HCT116 (cell line): ENCODE measurements around the gene ARHGAP12. TPM values are rescaled to one million over a fixed set of nuclear protein-coding genes. Genes with fewer than 3 reads are reported as not detected.

ENCODE experiments used
- ATAC-seq: fragments of 200-7000 bp; cut with Tn5 transposase; 2 replicates; pipeline ENCODE4 v1.9.1; 2020; ENCODE audit warnings: mild to moderate bottlenecking, moderate library complexity
- BruUV-seq: library from RNA; stranded (reverse); fragments of 400-500 nt; replicated peaks from 2 replicates; lab custom pipeline; 2021; lab: Mats Ljungman, UMichigan
- CTCF ChIA-PET: fragments of 300-600 bp; sonication (Branson Sonifier 250); formaldehyde crosslinking; loops from one replicate; lab custom pipeline; 2021; ENCODE audit warnings: antibody characterized with exemption; lab: Charles Lee
- POLR2A ChIA-PET: fragments of 300-600, 350-600 bp; sonication (Branson Sonifier 250); formaldehyde crosslinking; loops from one replicate; lab custom pipeline; 2021; ENCODE audit warnings: antibody characterized with exemption; lab: Charles Lee
- RAD21 ChIA-PET, 2 experiments: fragments of 300-600 bp; sonication (Branson Sonifier 250); formaldehyde crosslinking; loops; one replicate each; lab custom pipeline; 2023; ENCODE audit warnings: low total read pairs in 2 of 2; ENCODE audit not compliant: uncharacterized antibody in 2 of 2, unreplicated experiment in 2 of 2, low non-redundant PET in 1 of 2; lab: Charles Lee
- DNase-seq: peaks from one replicate; pipeline ENCODE4 v3.0.0-alpha.2; 2010; ENCODE audit warnings: low read depth, low spot score
- H2AFZ ChIP-seq: fragments of 200-600 bp; shearing (Covaris generic), sonication (generic); 2 replicates; pipeline ENCODE4 v1.6.1; 2017; ENCODE audit warnings: low read depth, mixed run types, mixed read lengths, antibody characterized with exemption, low read length; ENCODE audit not compliant: poor library complexity, severe bottlenecking
- H3K27ac ChIP-seq: 2 replicates; pipeline ENCODE4 v1.5.1; 2012; ENCODE audit warnings: low read depth, low read length
- H3K27me3 ChIP-seq: fragments of 200-600 bp; sonication (generic); 2 replicates; pipeline ENCODE4 v1.6.1; 2016; ENCODE audit warnings: mixed run types, low read length, mixed read lengths; ENCODE audit not compliant: insufficient read depth
- H3K36me3 ChIP-seq, 2 experiments: fragments of 200-500 bp in 1 of 2; fragments of 200-600 bp in 1 of 2; sonication (Bioruptor generic) in 1 of 2; sonication (generic) in 1 of 2; 2 replicates each; pipeline versions ENCODE4 v1.5.1 to v1.6.1; 2014 to 2016; ENCODE audit warnings: low read length in 2 of 2, inconsistent platforms in 1 of 2, mixed read lengths in 1 of 2, mixed run types in 1 of 2; ENCODE audit not compliant: insufficient read depth in 2 of 2, control insufficient read depth in 1 of 2
- H3K4me1 ChIP-seq, 2 experiments: fragments of 200-600 bp in 1 of 2; sonication (generic) in 1 of 2; 2 replicates each; pipeline versions ENCODE4 v1.5.1 to v1.6.1; 2012 to 2017; ENCODE audit warnings: low read length in 2 of 2, inconsistent platforms in 1 of 2, mild to moderate bottlenecking in 1 of 2, mixed read lengths in 1 of 2, mixed run types in 1 of 2, moderate library complexity in 1 of 2; ENCODE audit not compliant: insufficient read depth in 2 of 2, control insufficient read depth in 1 of 2
- H3K4me2 ChIP-seq: fragments of 200-600 bp; sonication (generic); 2 replicates; pipeline ENCODE4 v1.6.1; 2017; ENCODE audit warnings: mixed run types, low read length, mixed read lengths
- H3K4me3 ChIP-seq, 2 experiments: fragments of 200-600 bp in 1 of 2; sonication (generic) in 1 of 2; replicated peaks in 1 of 2; 2 replicates each; pipeline ENCODE4 v1.5.1; 2011 to 2016; ENCODE audit warnings: low read length in 2 of 2, control low read depth in 1 of 2, low read depth in 1 of 2, mild to moderate bottlenecking in 1 of 2, mixed read lengths in 1 of 2, mixed run types in 1 of 2
- H3K79me2 ChIP-seq: fragments of 200-600 bp; sonication (generic); 2 replicates; pipeline ENCODE4 v1.6.1; 2017; ENCODE audit warnings: mild to moderate bottlenecking, mixed run types, low read length, moderate library complexity, mixed read lengths; ENCODE audit not compliant: insufficient read depth
- H3K9ac ChIP-seq: fragments of 200-600 bp; sonication (generic); 2 replicates; pipeline ENCODE4 v1.6.1; 2016; ENCODE audit warnings: low read length, mixed read lengths
- H3K9me2 ChIP-seq: fragments of 200-600 bp; sonication (generic), shearing (Covaris generic); 2 replicates; pipeline ENCODE4 v1.6.1; 2017; ENCODE audit warnings: mixed run types, mild to moderate bottlenecking, moderate library complexity; ENCODE audit not compliant: insufficient read depth
- H3K9me3 ChIP-seq, 2 experiments: fragments of 200-500 bp in 1 of 2; fragments of 200-600 bp in 1 of 2; sonication (Bioruptor generic) in 1 of 2; sonication (generic) in 1 of 2; 2 replicates each; pipeline ENCODE4 v1.6.1; 2014 to 2017; ENCODE audit warnings: low read length in 2 of 2, mixed read lengths in 2 of 2, inconsistent platforms in 1 of 2, low read depth in 1 of 2, mild to moderate bottlenecking in 1 of 2, mixed run types in 1 of 2, moderate library complexity in 1 of 2; ENCODE audit not compliant: control insufficient read depth in 1 of 2, insufficient read depth in 1 of 2
- H4K20me1 ChIP-seq: fragments of 200-600 bp; sonication (generic), shearing (Covaris generic); 2 replicates; pipeline ENCODE4 v1.6.1; 2017; ENCODE audit warnings: mixed run types, mild to moderate bottlenecking, moderate library complexity; ENCODE audit not compliant: insufficient read depth
- CBX3 ChIP-seq: IDR thresholded peaks from 2 replicates; pipeline ENCODE4 v1.6.1; 2012; ENCODE audit warnings: low read depth
- CTCF ChIP-seq, 3 experiments: fragments of 200-600 bp in 1 of 3; sonication (generic) in 1 of 3; IDR thresholded peaks in 2 of 3; conservative IDR thresholded peaks in 1 of 3; 2 replicates each; pipeline ENCODE4 v1.5.1; 2012 to 2017; ENCODE audit warnings: low read depth in 2 of 3, low read length in 2 of 3, antibody characterized with exemption in 1 of 3, borderline replicate concordance in 1 of 3, control low read depth in 1 of 3, mild to moderate bottlenecking in 1 of 3, mixed read lengths in 1 of 3, mixed run types in 1 of 3, moderate library complexity in 1 of 3; ENCODE audit not compliant: insufficient read depth in 1 of 3
- POLR2A ChIP-seq: IDR thresholded peaks from 2 replicates; pipeline ENCODE4 v1.7.0; 2011; ENCODE audit warnings: borderline replicate concordance; ENCODE audit not compliant: insufficient read depth, insufficient read length; ENCODE audit errors: extremely low read depth
- SIN3A ChIP-seq: IDR thresholded peaks from 2 replicates; pipeline ENCODE4 v1.6.1; 2012; ENCODE audit warnings: low read depth
- SP1 ChIP-seq: IDR thresholded peaks from 2 replicates; pipeline ENCODE4 v1.6.1; 2012; ENCODE audit warnings: low read depth
- intact Hi-C: fragments of 100-400 bp; cut with micrococcal nuclease; formaldehyde crosslinking; loops from 2 replicates; pipeline ENCODE4 v1.10.0; 2022
- total RNA-seq: library from RNA; stranded (reverse); gene quantifications from one replicate; pipeline ENCODE4 v1.2.1, GENCODE V29; 2021; ENCODE audit not compliant: unreplicated experiment

ARHGAP12 gene
- total RNA-seq, 1 experiment from 2014 or later, result 80.3 TPM

DNA sequence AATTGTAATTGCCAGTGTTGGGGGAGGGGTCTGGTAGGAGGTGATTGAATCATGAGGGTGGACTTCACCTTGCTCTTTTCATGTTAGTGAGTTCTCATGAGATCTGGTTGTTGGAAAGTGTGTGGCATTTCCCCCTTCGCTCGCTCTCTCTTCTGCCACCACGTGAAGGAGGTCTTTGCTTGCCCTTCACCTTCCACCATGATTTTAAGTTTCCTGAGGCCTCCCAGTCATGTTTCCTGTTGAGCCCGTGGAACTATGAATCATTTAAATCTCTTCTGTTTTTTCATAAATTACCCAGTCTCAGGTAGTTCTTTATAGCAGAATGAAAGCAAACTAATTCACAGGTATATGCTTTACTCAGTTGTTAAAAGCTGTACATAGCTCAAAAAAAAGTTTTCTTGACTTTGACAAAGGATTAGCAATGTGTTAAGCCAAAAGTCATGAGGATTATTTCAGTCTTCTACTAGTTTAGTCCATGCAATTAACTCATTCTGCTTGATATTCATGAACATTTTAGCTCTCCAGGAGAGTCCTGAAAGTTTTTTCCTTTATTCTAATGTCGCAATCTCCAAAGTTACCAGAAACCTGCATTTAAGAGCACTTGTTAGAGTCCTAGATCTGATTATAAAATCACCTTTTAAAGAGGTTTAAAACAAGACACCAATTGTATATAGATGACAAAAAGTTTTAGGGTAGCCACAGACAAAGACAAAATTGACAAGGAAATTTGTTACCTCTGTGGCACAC is 27.7 kb upstream of the ARHGAP12 start:
- CTCF ChIA-PET, result no interaction called here
- RAD21 ChIA-PET, result no interaction called here

GRCh38 chr10:31954410-31955191 is 26.0 kb upstream of the ARHGAP12 start:
- intact Hi-C loops, result no loop called here
- Histone ChIP-seq H3K4me3 (no peak overlapping the region), H3K9me3 (no peaks in the 10 kb centered on the region; a peak in 1 of 4 replicates), H3K36me3 (no peaks in the 10 kb centered on the region), H3K27me3 (no peaks in the 10 kb centered on the region), H3K27ac (no peak overlapping the region), H2AFZ (no peak overlapping the region), H3K9me2 (no peaks in the 10 kb centered on the region), H3K4me1 (peaks cover 20 to 41% of the 10 kb centered on the region in 2 experiments; a peak in 3 of 4 replicates), H3K79me2 (no peaks in the 10 kb centered on the region), H3K9ac (no peak overlapping the region), H3K4me2 (no peak overlapping the region), H4K20me1 (no peaks in the 10 kb centered on the region)
- ATAC-seq (no peak), DNase-seq (no peak)
- TF ChIP-seq POLR2A (no peak), CTCF (IDR thresholded peaks at IDR 0.05 in 2 of 3, conservative IDR thresholded peaks at IDR 0.05 in 1 of 3; ENCODE audit: borderline replicate concordance in 1 of 3, insufficient read depth in 1 of 3, low read depth in 2 of 3, low read length in 2 of 3) (no peak), CBX3 (peak; percentile 40; the same call in 1 of the 2 replicates)
- no TSS peak for BruUV-seq
- ChIA-PET CTCF (no interaction called here), POLR2A (interaction anchor here (0.7 kb wide), 1 partner anchor 22 kb away, joined by 3 read pairs; no protein-coding TSS in a partner anchor), RAD21 (no interaction called here)

More for the DNA sequence above, 27.7 kb upstream of the ARHGAP12 start:
- Histone ChIP-seq H3K9me3 (no peaks in the 10 kb centered on the region; a peak in 1 of 4 replicates), H3K27ac (no peak overlapping the region), H3K27me3 (no peaks in the 10 kb centered on the region), H3K4me1 (peaks cover 26 to 46% of the 10 kb centered on the region in 2 experiments), H3K4me2 (no peak overlapping the region), H3K9ac (no peak overlapping the region), H3K4me3 (no peak overlapping the region), H3K9me2 (no peaks in the 10 kb centered on the region), H2AFZ (no peak overlapping the region), H4K20me1 (no peaks in the 10 kb centered on the region), H3K36me3 (no peaks in the 10 kb centered on the region), H3K79me2 (no peaks in the 10 kb centered on the region)
- POLR2A ChIA-PET, result no interaction called here
- DNase-seq (no peak), ATAC-seq (no peak)
- TF ChIP-seq SP1 (no peak), SIN3A (no peak)
- no TSS peak for BruUV-seq
- intact Hi-C loops, result no loop called here
